Measurements from ENCODE around the gene MYLIP. TPM values are rescaled to one million over a fixed set of nuclear protein-coding genes. Genes with fewer than 3 reads are reported as not detected.

The MYLIP gene
- total and polyA plus RNA-seq, 4 experiments from 2014 or later = 17.5 to 88.8 (median 45.9) TPM

- Histone ChIP-seq H3K27ac (ENCODE audit: low read depth, low read length) (no peak overlapping the region), H3K4me1 (ENCODE audit: insufficient read depth, low read length) (peaks cover 17% of the 10 kb centered on the region), H3K4me3 (ENCODE audit: low read length in 2 of 2) (no peak overlapping the region), H3K9me3 (ENCODE audit: control insufficient read depth in 1 of 2, low read length in 2 of 2) (peaks cover 0 to 4% of the 10 kb centered on the region in 2 donors), H3K27me3 (ENCODE audit: insufficient read depth, low read length) (no peaks in the 10 kb centered on the region), H3K36me3 (ENCODE audit: insufficient read depth, low read length) (no peaks in the 10 kb centered on the region)
- intact Hi-C loops (cut with micrococcal nuclease) = no loop called here
- Mint-ChIP-seq H3K27me3 (peaks cover 0 to 2% of the 10 kb centered on the region in 2 donors), H3K9me3 (peaks cover 9 to 39% (median 29%) of the 10 kb centered on the region in 8 donors), H3K36me3 (peaks cover 4 to 11% of the 10 kb centered on the region in 2 donors), H3K27ac (no peak overlapping the region), H3K4me1 (peaks cover 16 to 37% (median 27%) of the 10 kb centered on the region in 4 donors), H3K4me3 (no peak overlapping the region)
- no peak for DNase-seq
- POLR2A ChIA-PET (ENCODE audit: partially characterized antibody) = interaction anchor here (1.2 to 7.3 kb wide), 2 partner anchors 40 to 48 kb away, joined by 3 to 82 read pairs; partner anchors contain the start of gene MYLIP
- CTCF ChIA-PET (ENCODE audit: partially characterized antibody) = interaction anchor here (7.7 kb wide), 1 partner anchor 484 kb away, joined by 158 read pairs; no protein-coding TSS in a partner anchor
These were observed 49.0 kb downstream of the MYLIP start for GRCh38 chr6:16177881-16178280.

- H3K9me3 Mint-ChIP-seq = peaks cover 9 to 39% (median 29%) of the 10 kb centered on the region in 8 donors
- peaks cover 22% of the 10 kb centered on the region for H3K4me1 ChIP-seq (ENCODE audit: insufficient read depth, low read length)
- DNase-seq = no peak
- no peaks in the 10 kb centered on the region for H3K27me3 ChIP-seq (ENCODE audit: insufficient read depth, low read length)
- intact Hi-C loops (cut with micrococcal nuclease) = no loop called here
- H3K4me1 Mint-ChIP-seq = peaks cover 21 to 42% (median 32%) of the 10 kb centered on the region in 4 donors
- no peaks in the 10 kb centered on the region for H3K27me3 Mint-ChIP-seq
- H3K9me3 ChIP-seq (ENCODE audit: control insufficient read depth in 1 of 2, low read length in 2 of 2) = peaks cover 0 to 4% of the 10 kb centered on the region in 2 donors
- no peak overlapping the region for H3K4me3 ChIP-seq (ENCODE audit: low read length in 2 of 2)
- peak overlapping the region in 2 of 8 donors; percentile 1 to 46 for H3K4me3 Mint-ChIP-seq
- no peaks in the 10 kb centered on the region for H3K36me3 ChIP-seq (ENCODE audit: insufficient read depth, low read length)
- H3K27ac ChIP-seq (ENCODE audit: low read depth, low read length) = no peak overlapping the region
- CTCF ChIA-PET (ENCODE audit: partially characterized antibody) = interaction anchor here (7.7 kb wide), 1 partner anchor 484 kb away, joined by 158 read pairs; no protein-coding TSS in a partner anchor
- peaks cover 4 to 13% of the 10 kb centered on the region in 2 donors for H3K36me3 Mint-ChIP-seq
- POLR2A ChIA-PET (ENCODE audit: partially characterized antibody) = interaction anchor here (1.2 to 7.3 kb wide), 2 partner anchors 40 to 48 kb away, joined by 3 to 82 read pairs; partner anchors contain the start of gene MYLIP
- H3K27ac Mint-ChIP-seq = peak overlapping the region in 3 of 7 donors; percentile 31 to 85 (median 35)
These were observed 49.5 kb downstream of the MYLIP start for GRCh38 chr6:16178351-16178750.

GRCh38 chr6:16179063-16179462 is 50.2 kb downstream of the MYLIP start:
- POLR2A ChIA-PET (ENCODE audit: partially characterized antibody) = interaction anchor here (1.2 to 7.3 kb wide), 4 partner anchors 10 to 517 kb away, joined by 3 to 82 read pairs (median 4); partner anchors contain the start of gene MYLIP

GRCh38 chr6:16179970-16180431 is 51.1 kb downstream of the MYLIP start:
- Mint-ChIP-seq H3K4me3 (peak overlapping the region; percentile 21 to 64 (median 48)), H3K9me3 (peaks cover 9 to 39% (median 29%) of the 10 kb centered on the region in 8 donors), H3K27ac (peak overlapping the region; percentile 74 to 96 (median 87)), H3K4me1 (peaks cover 22 to 44% (median 33%) of the 10 kb centered on the region in 4 donors), H3K36me3 (peaks cover 4 to 13% of the 10 kb centered on the region in 2 donors), H3K27me3 (no peaks in the 10 kb centered on the region)
- peak; percentile 77 to 89 (median 85) for DNase-seq
- ChIA-PET CTCF (ENCODE audit: partially characterized antibody) (interaction anchor here (0.9 to 7.7 kb wide), 8 partner anchors 8 to 486 kb away, joined by 3 to 158 read pairs (median 8); partner anchors contain the start of gene MYLIP), POLR2A (ENCODE audit: partially characterized antibody) (interaction anchor here (0.9 to 7.3 kb wide), 7 partner anchors 9 to 518 kb away, joined by 3 to 82 read pairs (median 4); partner anchors contain the start of gene MYLIP)
- Histone ChIP-seq H3K4me1 (ENCODE audit: insufficient read depth, low read length) (peaks cover 24% of the 10 kb centered on the region), H3K27ac (ENCODE audit: low read depth, low read length) (peak overlapping the region; percentile 45), H3K9me3 (ENCODE audit: control insufficient read depth in 1 of 2, low read length in 2 of 2) (peaks cover 0 to 4% of the 10 kb centered on the region in 2 donors), H3K27me3 (ENCODE audit: insufficient read depth, low read length) (no peaks in the 10 kb centered on the region), H3K4me3 (ENCODE audit: low read length in 2 of 2) (no peak overlapping the region), H3K36me3 (ENCODE audit: insufficient read depth, low read length) (no peaks in the 10 kb centered on the region)
- intact Hi-C loops (cut with micrococcal nuclease) = no loop called here

More at GRCh38 chr6:16179063-16179462, 50.2 kb downstream of the MYLIP start:
- Histone ChIP-seq H3K27me3 (ENCODE audit: insufficient read depth, low read length) (no peaks in the 10 kb centered on the region), H3K27ac (ENCODE audit: low read depth, low read length) (no peak overlapping the region), H3K4me3 (ENCODE audit: low read length in 2 of 2) (peak overlapping the region in 1 of 2 donors; percentile 13), H3K4me1 (ENCODE audit: insufficient read depth, low read length) (peaks cover 24% of the 10 kb centered on the region), H3K9me3 (ENCODE audit: control insufficient read depth in 1 of 2, low read length in 2 of 2) (peaks cover 0 to 4% of the 10 kb centered on the region in 2 donors), H3K36me3 (ENCODE audit: insufficient read depth, low read length) (no peaks in the 10 kb centered on the region)
- DNase-seq = no peak
- Mint-ChIP-seq H3K27ac (peak overlapping the region in 4 of 7 donors; percentile 85 to 96 (median 91)), H3K27me3 (no peaks in the 10 kb centered on the region), H3K4me1 (peaks cover 22 to 44% (median 33%) of the 10 kb centered on the region in 4 donors), H3K9me3 (peaks cover 9 to 39% (median 29%) of the 10 kb centered on the region in 8 donors), H3K4me3 (no peak overlapping the region), H3K36me3 (peaks cover 4 to 13% of the 10 kb centered on the region in 2 donors)
- intact Hi-C loops (cut with micrococcal nuclease) = no loop called here
- CTCF ChIA-PET (ENCODE audit: partially characterized antibody) = interaction anchor here (1.4 to 7.7 kb wide), 4 partner anchors 9 to 485 kb away, joined by 3 to 158 read pairs (median 17); partner anchors contain the start of gene MYLIP

GRCh38 chr6:16180696-16181438 is 52.0 kb downstream of the MYLIP start:
- peak overlapping the region in 2 of 8 donors; percentile 35 to 64 for H3K4me3 Mint-ChIP-seq
- H3K4me1 Mint-ChIP-seq = peaks cover 22 to 44% (median 33%) of the 10 kb centered on the region in 4 donors
- no peak overlapping the region for H3K27ac ChIP-seq (ENCODE audit: low read depth, low read length)
- H3K27me3 Mint-ChIP-seq = peaks cover 0 to 1% of the 10 kb centered on the region in 2 donors
- ChIA-PET POLR2A (ENCODE audit: partially characterized antibody) (interaction anchor here (0.9 to 7.3 kb wide), 7 partner anchors 8 to 519 kb away, joined by 3 to 82 read pairs (median 4); partner anchors contain the start of gene MYLIP), CTCF (ENCODE audit: partially characterized antibody) (interaction anchor here (1.0 to 7.7 kb wide), 8 partner anchors 11 to 495 kb away, joined by 3 to 158 read pairs (median 8); partner anchors contain the start of gene MYLIP)
- no peaks in the 10 kb centered on the region for H3K27me3 ChIP-seq (ENCODE audit: insufficient read depth, low read length)
- H3K36me3 ChIP-seq (ENCODE audit: insufficient read depth, low read length) = no peaks in the 10 kb centered on the region
- intact Hi-C loops (cut with micrococcal nuclease) = no loop called here
- peaks cover 9 to 39% (median 29%) of the 10 kb centered on the region in 8 donors for H3K9me3 Mint-ChIP-seq
- peak overlapping the region in 1 of 2 donors; percentile 9 for H3K4me3 ChIP-seq (ENCODE audit: low read length in 2 of 2)
- H3K27ac Mint-ChIP-seq = peak overlapping the region in 5 of 7 donors; percentile 74 to 96 (median 94)
- H3K4me1 ChIP-seq (ENCODE audit: insufficient read depth, low read length) = peaks cover 24% of the 10 kb centered on the region
- no peak for DNase-seq
- peaks cover 4 to 13% of the 10 kb centered on the region in 2 donors for H3K36me3 Mint-ChIP-seq
- H3K9me3 ChIP-seq (ENCODE audit: control insufficient read depth in 1 of 2, low read length in 2 of 2) = peaks cover 0 to 4% of the 10 kb centered on the region in 2 donors

- peaks cover 22 to 44% (median 33%) of the 10 kb centered on the region in 4 donors for H3K4me1 Mint-ChIP-seq
- peaks cover 24% of the 10 kb centered on the region for H3K4me1 ChIP-seq (ENCODE audit: insufficient read depth, low read length)
- ChIA-PET CTCF (ENCODE audit: partially characterized antibody) (interaction anchor here (1.1 to 7.7 kb wide), 12 partner anchors 12 to 496 kb away, joined by 3 to 158 read pairs (median 14); partner anchors contain the start of gene MYLIP), POLR2A (ENCODE audit: partially characterized antibody) (interaction anchor here (1.1 to 7.3 kb wide), 2 partner anchors 51 to 492 kb away, joined by 3 to 82 read pairs; partner anchors contain the start of gene MYLIP)
- no peaks in the 10 kb centered on the region for H3K36me3 ChIP-seq (ENCODE audit: insufficient read depth, low read length)
- no peaks in the 10 kb centered on the region for H3K27me3 ChIP-seq (ENCODE audit: insufficient read depth, low read length)
- no peak overlapping the region for H3K27ac ChIP-seq (ENCODE audit: low read depth, low read length)
- intact Hi-C loops (cut with micrococcal nuclease) = no loop called here
- DNase-seq = no peak
- peak overlapping the region in 6 of 7 donors; percentile 19 to 74 (median 38) for H3K27ac Mint-ChIP-seq
- peaks cover 4 to 13% of the 10 kb centered on the region in 2 donors for H3K36me3 Mint-ChIP-seq
- H3K9me3 ChIP-seq (ENCODE audit: control insufficient read depth in 1 of 2, low read length in 2 of 2) = peaks cover 0 to 4% of the 10 kb centered on the region in 2 donors
- peak overlapping the region in 2 of 8 donors; percentile 26 to 35 for H3K4me3 Mint-ChIP-seq
- peak overlapping the region in 1 of 2 donors; percentile 9 for H3K4me3 ChIP-seq (ENCODE audit: low read length in 2 of 2)
- peaks cover 9 to 39% (median 29%) of the 10 kb centered on the region in 8 donors for H3K9me3 Mint-ChIP-seq
- H3K27me3 Mint-ChIP-seq = peaks cover 0 to 1% of the 10 kb centered on the region in 2 donors
These were observed 52.8 kb downstream of the MYLIP start for GRCh38 chr6:16181439-16182297.
